ENCODE results near the gene DLG5.
A peak's percentile ranks its signal among the peaks of the same experiment; 100 is the strongest.

DLG5 gene

GRCh38 chr10:77863446-77863845 lies 63.1 kb downstream of the DLG5 start:
- no peak for DNase-seq

GRCh38 chr10:77862595-77862994 lies 64.0 kb downstream of the DLG5 start:
- no peak for DNase-seq

GRCh38 chr10:77861366-77861765 lies 65.2 kb downstream of the DLG5 start:
- DNase-seq, result no peak

- DNase-seq, result no peak
These were observed 66.7 kb downstream of the DLG5 start for GRCh38 chr10:77859865-77860282.

GRCh38 chr10:77859200-77859864 lies 67.2 kb downstream of the DLG5 start:
- no peak for DNase-seq

- DNase-seq, result no peak
These were observed 69.3 kb downstream of the DLG5 start for GRCh38 chr10:77857272-77857671.

GRCh38 chr10:77856566-77856965 lies 70.0 kb downstream of the DLG5 start:
- DNase-seq, result no peak

GRCh38 chr10:77855404-77856155 lies 71.0 kb downstream of the DLG5 start:
- no peak for DNase-seq

GRCh38 chr10:77854115-77854514 lies 72.4 kb downstream of the DLG5 start:
- no peak for DNase-seq

- no peak for DNase-seq
These were observed 73.3 kb downstream of the DLG5 start for GRCh38 chr10:77853256-77853655.

- no peak for DNase-seq
These were observed 75.8 kb downstream of the DLG5 start for GRCh38 chr10:77850620-77851231.

GRCh38 chr10:77849039-77849664 lies 77.4 kb downstream of the DLG5 start:
- DNase-seq, result no peak

- peak; percentile 25 for DNase-seq
These were observed 79.7 kb downstream of the DLG5 start for GRCh38 chr10:77846718-77847311.

GRCh38 chr10:77845451-77845850 lies 81.1 kb downstream of the DLG5 start:
- DNase-seq, result no peak

- DNase-seq, result no peak
These were observed 81.7 kb downstream of the DLG5 start for GRCh38 chr10:77844713-77845445.

- no peak for DNase-seq
These were observed 82.4 kb downstream of the DLG5 start for GRCh38 chr10:77844177-77844576.

GRCh38 chr10:77843264-77843663 lies 83.3 kb downstream of the DLG5 start:
- no peak for DNase-seq

GRCh38 chr10:77842652-77843212 lies 83.8 kb downstream of the DLG5 start:
- DNase-seq, result no peak

- DNase-seq, result no peak
These were observed 84.7 kb downstream of the DLG5 start for GRCh38 chr10:77841711-77842375.

- no peak for DNase-seq
These were observed 85.9 kb downstream of the DLG5 start for GRCh38 chr10:77840636-77841035.

- no peak for DNase-seq
These were observed 88.5 kb downstream of the DLG5 start for GRCh38 chr10:77837925-77838595.
